GM23338 (cell line): ENCODE data around the gene HCRTR2. TPM values are rescaled to one million over a fixed set of nuclear protein-coding genes. Genes with fewer than 3 reads are reported as not detected.

ENCODE experiments used
- ATAC-seq: fragments of 200-7000 bp; cut with Tn5 transposase; 3 replicates; pipeline ENCODE4 v1.9.1; 2020
- DNase-seq: peaks from one replicate; pipeline ENCODE4 v3.0.0-alpha.2; 2015; ENCODE audit warnings: low spot score
- H2AFZ ChIP-seq: fragments of 200-600 bp; sonication (generic); 2 replicates; pipeline ENCODE4 v1.8.0; 2016; ENCODE audit warnings: antibody characterized with exemption, mild to moderate bottlenecking, moderate library complexity
- H3F3A ChIP-seq: fragments of 200-600 bp; sonication (generic); replicated peaks from 2 replicates; pipeline ENCODE4 v1.8.0; 2017; ENCODE audit warnings: antibody characterized with exemption, mixed run types, low read depth
- H3K27ac ChIP-seq: fragments of 200-600 bp; sonication (generic); 2 replicates; pipeline ENCODE4 v1.6.1; 2016; ENCODE audit warnings: low read depth
- H3K27me3 ChIP-seq: fragments of 200-600 bp; sonication (generic); 2 replicates; pipeline ENCODE4 v1.8.0; 2016; ENCODE audit warnings: mild to moderate bottlenecking, mixed run types, moderate library complexity; ENCODE audit not compliant: insufficient read depth
- H3K36me3 ChIP-seq: fragments of 200-600 bp; sonication (generic); 2 replicates; pipeline ENCODE4 v1.8.0; 2016; ENCODE audit warnings: mild to moderate bottlenecking; ENCODE audit not compliant: insufficient read depth
- H3K4me1 ChIP-seq: fragments of 200-600 bp; sonication (generic); 2 replicates; pipeline ENCODE4 v1.8.0; 2016; ENCODE audit warnings: mild to moderate bottlenecking, moderate library complexity; ENCODE audit not compliant: insufficient read depth
- H3K4me2 ChIP-seq: fragments of 200-600 bp; sonication (generic); 2 replicates; pipeline ENCODE4 v1.7.1; 2017; ENCODE audit warnings: mixed run types
- H3K4me3 ChIP-seq: fragments of 200-600 bp; sonication (generic); 2 replicates; pipeline ENCODE4 v1.6.1; 2016; ENCODE audit warnings: mixed run types
- H3K79me2 ChIP-seq: fragments of 200-600 bp; sonication (generic); replicated peaks from 2 replicates; pipeline ENCODE4 v1.8.0; 2017; ENCODE audit warnings: mild to moderate bottlenecking; ENCODE audit not compliant: insufficient read depth
- H3K9me2 ChIP-seq: fragments of 200-600 bp; sonication (generic); 2 replicates; pipeline ENCODE4 v1.8.0; 2017; ENCODE audit not compliant: insufficient read depth
- H4K20me1 ChIP-seq: fragments of 200-600 bp; sonication (generic); replicated peaks from 2 replicates; pipeline ENCODE4 v1.8.0; 2017; ENCODE audit warnings: mild to moderate bottlenecking; ENCODE audit not compliant: insufficient read depth
- H3K27ac Mint-ChIP-seq: 2 replicates; pipeline ENCODE4 v1.8.0; 2020; ENCODE audit warnings: inconsistent platforms, mild to moderate bottlenecking, moderate library complexity, mixed read lengths
- H3K27me3 Mint-ChIP-seq: 3 replicates; pipeline ENCODE4 v1.8.0; 2022; ENCODE audit warnings: low read depth, mild to moderate bottlenecking, moderate library complexity, mixed read lengths, inconsistent platforms; ENCODE audit not compliant: insufficient read depth, poor library complexity
- H3K36me3 Mint-ChIP-seq: 3 replicates; pipeline ENCODE4 v1.8.0; 2021; ENCODE audit warnings: low read depth, mild to moderate bottlenecking, inconsistent platforms, moderate library complexity, mixed read lengths
- H3K4me1 Mint-ChIP-seq: 3 replicates; pipeline ENCODE4 v1.8.0; 2020; ENCODE audit warnings: mild to moderate bottlenecking, inconsistent platforms, mixed read lengths
- H3K4me3 Mint-ChIP-seq: 3 replicates; pipeline ENCODE4 v1.8.0; 2021; ENCODE audit warnings: moderate library complexity, mild to moderate bottlenecking, inconsistent platforms, mixed read lengths
- H3K9me3 Mint-ChIP-seq: 3 replicates; pipeline ENCODE4 v1.8.0; 2020; ENCODE audit warnings: moderate library complexity, mild to moderate bottlenecking, inconsistent platforms, mixed read lengths
- CREB1 ChIP-seq: fragments of 250-450 bp; sonication (Bioruptor Pico); IDR thresholded peaks from 2 replicates; pipeline ENCODE4 v1.5.0; 2020; ENCODE audit warnings: low read depth, mild to moderate bottlenecking, moderate library complexity
- CTCF ChIP-seq, 2 experiments: fragments of 200-600 bp in 1 of 2; sonication (generic) in 1 of 2; conservative IDR thresholded peaks; 2 replicates each; pipeline versions ENCODE4 v1.5.1 to v1.6.1; 2016 to 2017; ENCODE audit warnings: antibody characterized with exemption in 2 of 2, low read depth in 2 of 2, mild to moderate bottlenecking in 2 of 2, moderate library complexity in 1 of 2
- ETS1 ChIP-seq: IDR thresholded peaks from 2 replicates; pipeline ENCODE4 v1.6.1; 2016; ENCODE audit warnings: antibody characterized with exemption
- EZH2 ChIP-seq: fragments of 200-600 bp; sonication (generic); IDR thresholded peaks from one replicate; pipeline ENCODE4 v1.8.0; 2017; ENCODE audit warnings: antibody characterized with exemption, mild to moderate bottlenecking, low read depth; ENCODE audit not compliant: unreplicated experiment
- EZH2phosphoT487 ChIP-seq: fragments of 200-600 bp; sonication (generic); IDR thresholded peaks from one replicate; pipeline ENCODE4 v1.8.1; 2018; ENCODE audit warnings: antibody characterized with exemption; ENCODE audit not compliant: unreplicated experiment
- JUNB ChIP-seq: IDR thresholded peaks from one replicate; pipeline ENCODE4 v1.6.1; 2016; ENCODE audit warnings: antibody characterized with exemption; ENCODE audit not compliant: unreplicated experiment
- NANOG ChIP-seq: IDR thresholded peaks from 2 replicates; pipeline ENCODE4 v1.6.1; 2016; ENCODE audit warnings: antibody characterized with exemption, borderline replicate concordance
- POLR2AphosphoS5 ChIP-seq: IDR thresholded peaks from 2 replicates; pipeline ENCODE4 v1.6.1; 2016; ENCODE audit warnings: antibody characterized with exemption, low read depth
- STAT1 ChIP-seq: IDR thresholded peaks from one replicate; pipeline ENCODE4 v1.6.1; 2016; ENCODE audit warnings: antibody characterized with exemption; ENCODE audit not compliant: unreplicated experiment
- ZNF114 ChIP-seq: fragments of 250-450 bp; sonication (Bioruptor Pico); IDR thresholded peaks from 2 replicates; pipeline ENCODE4 v1.5.0; 2020; ENCODE audit warnings: mild to moderate bottlenecking, moderate library complexity
- ZNF331 ChIP-seq: fragments of 250-450 bp; sonication (Bioruptor Pico); IDR thresholded peaks from 2 replicates; pipeline ENCODE4 v1.5.0; 2020; ENCODE audit warnings: low read depth, mild to moderate bottlenecking, moderate library complexity
- ZNF462 ChIP-seq: fragments of 250-450 bp; sonication (Bioruptor Pico); IDR thresholded peaks from 2 replicates; pipeline ENCODE4 v1.5.0; 2020; ENCODE audit warnings: mild to moderate bottlenecking, moderate library complexity
- polyA plus RNA-seq: library from polyadenylated mRNA; unstranded; fragments of >200 nt; fragmentation: Nextera tagmentation; extraction: Ambion mirVana; gene quantifications from 2 replicates; pipeline ENCODE4 v1.2.1, GENCODE V29; 2016
- total RNA-seq: library from RNA; depleted of rRNA; stranded (reverse); fragments of >200 nt; shearing (Covaris generic); gene quantifications from 2 replicates; pipeline ENCODE4 v1.2.3, GENCODE V29; 2014

The HCRTR2 gene
- total and polyA plus RNA-seq, 2 experiments from 2014 or later = 0.15 TPM; not detected in 1

- Mint-ChIP-seq H3K9me3 (no peaks in the 10 kb centered on the region), H3K4me3 (no peak overlapping the region), H3K4me1 (peaks cover 15% of the 10 kb centered on the region), H3K36me3 (no peaks in the 10 kb centered on the region), H3K27ac (no peak overlapping the region), H3K27me3 (no peaks in the 10 kb centered on the region)
- no peaks in the 10 kb centered on the region for H4K20me1 ChIP-seq
- H3K27ac ChIP-seq = no peak overlapping the region
- no peaks in the 10 kb centered on the region for H3F3A ChIP-seq
- no peaks in the 10 kb centered on the region for H3K27me3 ChIP-seq
- peaks cover 6% of the 10 kb centered on the region; the same call in 1 of the 2 replicates for H3K4me1 ChIP-seq
- H3K79me2 ChIP-seq = no peaks in the 10 kb centered on the region
- TF ChIP-seq JUNB (no peak), CTCF (conservative IDR thresholded peaks at IDR 0.05; ENCODE audit: low read depth in 2 of 2) (no peak), CREB1 (CRISPR knock-in tag) (no peak), ZNF331 (CRISPR knock-in tag) (no peak), NANOG (no peak), EZH2 (no peak), ZNF462 (CRISPR knock-in tag) (no peak), POLR2AphosphoS5 (no peak), STAT1 (no peak), ETS1 (no peak), ZNF114 (CRISPR knock-in tag) (no peak), EZH2phosphoT487 (no peak)
- H3K4me2 ChIP-seq = no peak overlapping the region
- no peaks in the 10 kb centered on the region; the same call in 1 of the 2 replicates for H3K9me2 ChIP-seq
- no peak for DNase-seq
- no peak overlapping the region for H3K4me3 ChIP-seq
- H3K36me3 ChIP-seq = no peaks in the 10 kb centered on the region
- H2AFZ ChIP-seq = no peak overlapping the region
- no peak for ATAC-seq
Measured at GRCh38 chr6:55141611-55142010, 32.7 kb upstream of the HCRTR2 start.
